Fibroblast of lung (primary cell): ENCODE measurements around the gene TGM2. TPM values are rescaled to one million over a fixed set of nuclear protein-coding genes. Genes with fewer than 3 reads are reported as not detected.

Source experiments
- DNase-seq, 2 donors: peaks; one replicate each; pipeline versions ENCODE4 v3.0.0 to v3.0.0-alpha.2; 2010; ENCODE audit warnings: low read depth in 2 of 2
- H2AFZ ChIP-seq: 2 replicates; pipeline ENCODE4 v1.5.1; 2012; ENCODE audit warnings: low read length, control low read depth, inconsistent platforms
- H3K27ac ChIP-seq: 2 replicates; pipeline ENCODE4 v1.5.1; 2011; ENCODE audit warnings: low read length, control low read depth; ENCODE audit not compliant: insufficient read depth
- H3K27me3 ChIP-seq: 2 replicates; pipeline ENCODE4 v1.5.1; 2011; ENCODE audit warnings: mild to moderate bottlenecking, low read length; ENCODE audit not compliant: control insufficient read depth, insufficient read depth
- H3K36me3 ChIP-seq: 2 replicates; pipeline ENCODE4 v1.5.1; 2011; ENCODE audit warnings: low read length; ENCODE audit not compliant: control insufficient read depth, insufficient read depth
- H3K4me1 ChIP-seq: 2 replicates; pipeline ENCODE4 v1.5.1; 2011; ENCODE audit warnings: low read length; ENCODE audit not compliant: control insufficient read depth, insufficient read depth; ENCODE audit errors: extremely low read depth
- H3K4me2 ChIP-seq: 2 replicates; pipeline ENCODE4 v1.5.1; 2011; ENCODE audit warnings: low read length, control low read depth; ENCODE audit not compliant: insufficient read depth; ENCODE audit errors: extremely low read depth
- H3K4me3 ChIP-seq, 4 experiments: fragments of 200-600 bp in 1 of 4; sonication (generic) in 1 of 4; replicated peaks in 1 of 4; 2 replicates each; pipeline ENCODE4 v1.5.1; 2011 to 2016; ENCODE audit warnings: low read length in 4 of 4, low read depth in 3 of 4, mild to moderate bottlenecking in 3 of 4, control low read depth in 2 of 4, inconsistent platforms in 1 of 4, mixed read lengths in 1 of 4; ENCODE audit not compliant: insufficient read depth in 1 of 4; ENCODE audit errors: control extremely low read depth in 1 of 4
- H3K79me2 ChIP-seq: 2 replicates; pipeline ENCODE4 v1.5.1; 2012; ENCODE audit warnings: mild to moderate bottlenecking, low read length, inconsistent platforms; ENCODE audit not compliant: control insufficient read depth, insufficient read depth
- H3K9ac ChIP-seq: 2 replicates; pipeline ENCODE4 v1.5.1; 2011; ENCODE audit warnings: mild to moderate bottlenecking, low read length, control low read depth; ENCODE audit not compliant: insufficient read depth
- H3K9me3 ChIP-seq: 2 replicates; pipeline ENCODE4 v1.5.1; 2012; ENCODE audit warnings: low read depth, low read length; ENCODE audit not compliant: control insufficient read depth, insufficient read depth
- H4K20me1 ChIP-seq: 2 replicates; pipeline ENCODE4 v1.5.1; 2011; ENCODE audit warnings: low read length; ENCODE audit not compliant: control insufficient read depth, insufficient read depth; ENCODE audit errors: extremely low read depth
- EZH2 ChIP-seq: IDR thresholded peaks from 2 replicates; pipeline ENCODE4 v1.5.1; 2012; ENCODE audit warnings: low read length, control low read depth, mild to moderate bottlenecking; ENCODE audit errors: missing control alignments
- polyA plus RNA-seq, 2 donors: library from polyadenylated mRNA; depleted of rRNA in 1 of 2; stranded (reverse) in 1 of 2; unstranded in 1 of 2; fragments of >200 nt; gene quantifications; 2 replicates each; pipeline ENCODE4 v1.2.1, GENCODE V29; 2011 to 2012; ENCODE audit warnings: missing spikeins in 1 of 2
- total RNA-seq: library from RNA; depleted of rRNA; stranded (reverse); fragments of >200 nt; gene quantifications from 2 replicates; pipeline ENCODE4 v1.2.1, GENCODE V29; 2014
- TF ChIP-seq, protein P1 (sequence below), 2 donors: IDR thresholded peaks in 1 of 2; conservative IDR thresholded peaks in 1 of 2; 1 replicate in 1 of 2; 2 replicates in 1 of 2; pipeline ENCODE4 v1.5.1; 2011 to 2012; ENCODE audit warnings: low read length in 2 of 2, control low read depth in 1 of 2, inconsistent platforms in 1 of 2, low read depth in 1 of 2, mild to moderate bottlenecking in 1 of 2

TGM2 gene
- total and polyA plus RNA-seq, 2 donors (not counting 1 experiment from before 2014, with no cell fraction given): 103 to 238 TPM

GRCh38 chr20:38141889-38142494 lies 23.1 kb downstream of the TGM2 start:
- H3K36me3 ChIP-seq: peaks cover 13% of the 10 kb centered on the region
- no peak for DNase-seq
- no peak overlapping the region for H3K4me3 ChIP-seq
- TF ChIP-seq EZH2: no peak
- TF ChIP-seq, protein P1, sequence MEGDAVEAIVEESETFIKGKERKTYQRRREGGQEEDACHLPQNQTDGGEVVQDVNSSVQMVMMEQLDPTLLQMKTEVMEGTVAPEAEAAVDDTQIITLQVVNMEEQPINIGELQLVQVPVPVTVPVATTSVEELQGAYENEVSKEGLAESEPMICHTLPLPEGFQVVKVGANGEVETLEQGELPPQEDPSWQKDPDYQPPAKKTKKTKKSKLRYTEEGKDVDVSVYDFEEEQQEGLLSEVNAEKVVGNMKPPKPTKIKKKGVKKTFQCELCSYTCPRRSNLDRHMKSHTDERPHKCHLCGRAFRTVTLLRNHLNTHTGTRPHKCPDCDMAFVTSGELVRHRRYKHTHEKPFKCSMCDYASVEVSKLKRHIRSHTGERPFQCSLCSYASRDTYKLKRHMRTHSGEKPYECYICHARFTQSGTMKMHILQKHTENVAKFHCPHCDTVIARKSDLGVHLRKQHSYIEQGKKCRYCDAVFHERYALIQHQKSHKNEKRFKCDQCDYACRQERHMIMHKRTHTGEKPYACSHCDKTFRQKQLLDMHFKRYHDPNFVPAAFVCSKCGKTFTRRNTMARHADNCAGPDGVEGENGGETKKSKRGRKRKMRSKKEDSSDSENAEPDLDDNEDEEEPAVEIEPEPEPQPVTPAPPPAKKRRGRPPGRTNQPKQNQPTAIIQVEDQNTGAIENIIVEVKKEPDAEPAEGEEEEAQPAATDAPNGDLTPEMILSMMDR (conservative IDR thresholded peaks at IDR 0.05 in 1 of 2, IDR thresholded peaks at IDR 0.05 in 1 of 2; ENCODE audit: low read depth in 1 of 2, low read length in 2 of 2): no peak
- no peak overlapping the region for H3K9ac ChIP-seq
- H3K79me2 ChIP-seq: no peaks in the 10 kb centered on the region
- no peak overlapping the region for H3K27ac ChIP-seq
- no peaks in the 10 kb centered on the region for H4K20me1 ChIP-seq
- H3K4me1 ChIP-seq: peaks cover 20% of the 10 kb centered on the region
- no peak overlapping the region for H2AFZ ChIP-seq
- H3K4me2 ChIP-seq: no peak overlapping the region
- H3K9me3 ChIP-seq: no peaks in the 10 kb centered on the region
- H3K27me3 ChIP-seq: no peaks in the 10 kb centered on the region

DNA sequence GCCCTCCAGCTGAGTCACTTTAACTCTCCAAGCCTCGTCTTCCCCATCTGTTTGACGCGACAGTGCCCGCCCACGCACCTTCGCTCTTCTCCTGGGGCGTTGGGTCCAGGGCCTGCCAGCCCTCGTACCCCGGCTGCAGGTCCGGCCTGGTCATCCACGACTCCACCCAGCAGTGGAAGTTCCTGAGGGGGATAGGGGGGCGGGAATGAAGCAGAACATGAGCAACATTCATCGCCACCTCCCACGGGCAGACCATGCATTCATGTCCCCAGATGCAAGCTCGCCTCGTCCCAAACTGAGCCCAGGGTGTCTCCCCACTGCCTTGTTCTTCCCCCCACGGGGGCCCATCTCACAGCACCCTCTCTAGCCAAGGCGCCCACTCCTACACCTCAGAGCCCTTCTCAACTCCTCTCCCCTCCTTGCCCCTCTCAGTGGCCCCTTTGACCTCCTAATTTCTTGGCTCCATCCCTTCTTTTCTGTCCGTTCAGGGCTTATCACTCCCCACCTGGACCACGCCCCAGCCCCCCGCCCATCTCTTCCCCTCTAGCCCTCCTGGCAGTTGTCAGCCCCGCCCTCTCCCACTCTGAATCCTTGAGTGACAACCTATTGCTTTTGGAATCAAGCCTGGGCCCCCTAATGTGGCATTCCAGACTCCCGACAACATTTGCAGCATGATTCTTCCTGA lies 23.7 kb downstream of the TGM2 start:
- TF ChIP-seq, protein P1 (conservative IDR thresholded peaks at IDR 0.05 in 1 of 2, IDR thresholded peaks at IDR 0.05 in 1 of 2; ENCODE audit: low read depth in 1 of 2, low read length in 2 of 2): no peak
- no peak for TF ChIP-seq EZH2
- H3K4me3 ChIP-seq: no peak overlapping the region
- no peak overlapping the region for H2AFZ ChIP-seq
- no peak overlapping the region for H3K27ac ChIP-seq
- peaks cover 13% of the 10 kb centered on the region for H3K36me3 ChIP-seq
- H3K79me2 ChIP-seq: no peaks in the 10 kb centered on the region
- no peaks in the 10 kb centered on the region for H3K27me3 ChIP-seq
- peaks cover 20% of the 10 kb centered on the region for H3K4me1 ChIP-seq
- H4K20me1 ChIP-seq: no peaks in the 10 kb centered on the region
- DNase-seq: peak in 1 of 2 donors; percentile 34
- no peaks in the 10 kb centered on the region for H3K9me3 ChIP-seq
- H3K9ac ChIP-seq: no peak overlapping the region
- H3K4me2 ChIP-seq: no peak overlapping the region

- no peak overlapping the region for H2AFZ ChIP-seq
- peak; percentile 42 to 57 for DNase-seq
- H3K9me3 ChIP-seq: no peaks in the 10 kb centered on the region
- peaks cover 20% of the 10 kb centered on the region for H3K4me1 ChIP-seq
- H3K79me2 ChIP-seq: no peaks in the 10 kb centered on the region
- H4K20me1 ChIP-seq: no peaks in the 10 kb centered on the region
- H3K4me2 ChIP-seq: no peak overlapping the region
- H3K27me3 ChIP-seq: no peaks in the 10 kb centered on the region
- H3K4me3 ChIP-seq: no peak overlapping the region
- TF ChIP-seq, protein P1 (conservative IDR thresholded peaks at IDR 0.05 in 1 of 2, IDR thresholded peaks at IDR 0.05 in 1 of 2; ENCODE audit: low read depth in 1 of 2, low read length in 2 of 2): no peak
- TF ChIP-seq EZH2: no peak
- no peak overlapping the region for H3K9ac ChIP-seq
- H3K27ac ChIP-seq: no peak overlapping the region
- peaks cover 21% of the 10 kb centered on the region for H3K36me3 ChIP-seq
Measured at GRCh38 chr20:38139977-38140753, 24.9 kb downstream of the TGM2 start.
